SK-N-SH (cell line): ENCODE data around the gene ZNF438.

Experiments used
- EP300 ChIP-seq, 2 experiments: IDR thresholded peaks; 2 replicates each; pipeline versions ENCODE4 v1.4.0 to v1.6.1; 2012; ENCODE audit warnings: borderline replicate concordance in 1 of 2, low read depth in 1 of 2, low read length in 1 of 2
- EZH2phosphoT487 ChIP-seq: fragments of 200-600 bp; sonication (generic); IDR thresholded peaks from 2 replicates; pipeline ENCODE4 v1.6.1; 2017; ENCODE audit warnings: low read depth, mixed run types, mild to moderate bottlenecking, antibody characterized with exemption, moderate library complexity, borderline replicate concordance
- RCOR1 ChIP-seq: fragments of 150-350 bp; IDR thresholded peaks from 2 replicates; pipeline ENCODE4 v1.6.1; 2017; ENCODE audit warnings: antibody characterized with exemption, low read length
- RFX5 ChIP-seq: IDR thresholded peaks from 2 replicates; pipeline ENCODE4 v1.6.1; 2012; ENCODE audit warnings: mild to moderate bottlenecking, improper control_type of control experiment, low read length
- TCF12 ChIP-seq: IDR thresholded peaks from 2 replicates; pipeline ENCODE4 v1.4.0; 2012
- TEAD4 ChIP-seq: IDR thresholded peaks from 2 replicates; pipeline ENCODE4 v1.4.0; 2012; ENCODE audit warnings: mild to moderate bottlenecking, borderline replicate concordance; ENCODE audit not compliant: insufficient read depth
- TF ChIP-seq, protein P1 (sequence below): IDR thresholded peaks from 2 replicates; pipeline ENCODE4; 2012
- TF ChIP-seq, protein P2 (sequence below): fragments of 200-600 bp; sonication (generic); IDR thresholded peaks from 2 replicates; pipeline ENCODE4 v1.6.1; 2017; ENCODE audit warnings: antibody characterized with exemption, mild to moderate bottlenecking, moderate library complexity
- TF ChIP-seq, protein P3 (sequence below): IDR thresholded peaks from 2 replicates; pipeline ENCODE4 v1.4.0; 2012; ENCODE audit warnings: low read depth, borderline replicate concordance
- TF ChIP-seq, protein P4 (sequence below): IDR thresholded peaks from 2 replicates; pipeline ENCODE4 v1.4.0; 2012; ENCODE audit warnings: low read depth, borderline replicate concordance

DNA sequence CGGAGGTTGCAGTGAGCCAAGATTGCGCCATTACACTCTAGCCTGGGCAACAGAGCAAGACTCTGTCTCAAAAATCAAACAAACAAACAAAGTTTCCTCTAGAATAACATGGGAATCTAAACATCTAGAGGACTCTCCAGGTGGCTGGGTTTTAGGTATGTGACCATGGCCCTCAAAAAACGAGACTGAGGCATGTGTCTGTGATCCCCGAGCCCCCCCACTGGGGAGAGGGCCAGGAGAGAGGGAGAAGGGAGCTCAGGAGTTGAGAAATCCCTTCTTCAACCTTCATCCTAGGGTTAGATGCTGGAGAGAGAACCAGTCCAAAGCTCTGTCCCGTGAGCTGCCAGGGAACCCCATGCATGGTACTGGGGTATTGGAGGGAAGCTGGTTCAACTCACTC, 214.1 kb downstream of the ZNF438 start:
- TF ChIP-seq, protein P1, sequence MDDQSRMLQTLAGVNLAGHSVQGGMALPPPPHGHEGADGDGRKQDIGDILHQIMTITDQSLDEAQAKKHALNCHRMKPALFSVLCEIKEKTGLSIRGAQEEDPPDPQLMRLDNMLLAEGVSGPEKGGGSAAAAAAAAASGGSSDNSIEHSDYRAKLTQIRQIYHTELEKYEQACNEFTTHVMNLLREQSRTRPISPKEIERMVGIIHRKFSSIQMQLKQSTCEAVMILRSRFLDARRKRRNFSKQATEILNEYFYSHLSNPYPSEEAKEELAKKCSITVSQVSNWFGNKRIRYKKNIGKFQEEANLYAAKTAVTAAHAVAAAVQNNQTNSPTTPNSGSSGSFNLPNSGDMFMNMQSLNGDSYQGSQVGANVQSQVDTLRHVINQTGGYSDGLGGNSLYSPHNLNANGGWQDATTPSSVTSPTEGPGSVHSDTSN: no peak
- TF ChIP-seq, protein P2, sequence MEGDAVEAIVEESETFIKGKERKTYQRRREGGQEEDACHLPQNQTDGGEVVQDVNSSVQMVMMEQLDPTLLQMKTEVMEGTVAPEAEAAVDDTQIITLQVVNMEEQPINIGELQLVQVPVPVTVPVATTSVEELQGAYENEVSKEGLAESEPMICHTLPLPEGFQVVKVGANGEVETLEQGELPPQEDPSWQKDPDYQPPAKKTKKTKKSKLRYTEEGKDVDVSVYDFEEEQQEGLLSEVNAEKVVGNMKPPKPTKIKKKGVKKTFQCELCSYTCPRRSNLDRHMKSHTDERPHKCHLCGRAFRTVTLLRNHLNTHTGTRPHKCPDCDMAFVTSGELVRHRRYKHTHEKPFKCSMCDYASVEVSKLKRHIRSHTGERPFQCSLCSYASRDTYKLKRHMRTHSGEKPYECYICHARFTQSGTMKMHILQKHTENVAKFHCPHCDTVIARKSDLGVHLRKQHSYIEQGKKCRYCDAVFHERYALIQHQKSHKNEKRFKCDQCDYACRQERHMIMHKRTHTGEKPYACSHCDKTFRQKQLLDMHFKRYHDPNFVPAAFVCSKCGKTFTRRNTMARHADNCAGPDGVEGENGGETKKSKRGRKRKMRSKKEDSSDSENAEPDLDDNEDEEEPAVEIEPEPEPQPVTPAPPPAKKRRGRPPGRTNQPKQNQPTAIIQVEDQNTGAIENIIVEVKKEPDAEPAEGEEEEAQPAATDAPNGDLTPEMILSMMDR: no peak
- no peak for TF ChIP-seq EP300 (IDR thresholded peaks at IDR 0.05; ENCODE audit: borderline replicate concordance in 1 of 2, low read depth in 1 of 2, low read length in 1 of 2)
- TF ChIP-seq, protein P3, sequence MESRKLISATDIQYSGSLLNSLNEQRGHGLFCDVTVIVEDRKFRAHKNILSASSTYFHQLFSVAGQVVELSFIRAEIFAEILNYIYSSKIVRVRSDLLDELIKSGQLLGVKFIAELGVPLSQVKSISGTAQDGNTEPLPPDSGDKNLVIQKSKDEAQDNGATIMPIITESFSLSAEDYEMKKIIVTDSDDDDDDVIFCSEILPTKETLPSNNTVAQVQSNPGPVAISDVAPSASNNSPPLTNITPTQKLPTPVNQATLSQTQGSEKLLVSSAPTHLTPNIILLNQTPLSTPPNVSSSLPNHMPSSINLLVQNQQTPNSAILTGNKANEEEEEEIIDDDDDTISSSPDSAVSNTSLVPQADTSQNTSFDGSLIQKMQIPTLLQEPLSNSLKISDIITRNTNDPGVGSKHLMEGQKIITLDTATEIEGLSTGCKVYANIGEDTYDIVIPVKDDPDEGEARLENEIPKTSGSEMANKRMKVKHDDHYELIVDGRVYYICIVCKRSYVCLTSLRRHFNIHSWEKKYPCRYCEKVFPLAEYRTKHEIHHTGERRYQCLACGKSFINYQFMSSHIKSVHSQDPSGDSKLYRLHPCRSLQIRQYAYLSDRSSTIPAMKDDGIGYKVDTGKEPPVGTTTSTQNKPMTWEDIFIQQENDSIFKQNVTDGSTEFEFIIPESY: no peak
- TF ChIP-seq, protein P4, sequence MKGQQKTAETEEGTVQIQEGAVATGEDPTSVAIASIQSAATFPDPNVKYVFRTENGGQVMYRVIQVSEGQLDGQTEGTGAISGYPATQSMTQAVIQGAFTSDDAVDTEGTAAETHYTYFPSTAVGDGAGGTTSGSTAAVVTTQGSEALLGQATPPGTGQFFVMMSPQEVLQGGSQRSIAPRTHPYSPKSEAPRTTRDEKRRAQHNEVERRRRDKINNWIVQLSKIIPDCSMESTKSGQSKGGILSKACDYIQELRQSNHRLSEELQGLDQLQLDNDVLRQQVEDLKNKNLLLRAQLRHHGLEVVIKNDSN: no peak
- TF ChIP-seq EZH2phosphoT487: no peak
- no peak for TF ChIP-seq TCF12
- no peak for TF ChIP-seq RCOR1
- no peak for TF ChIP-seq TEAD4
- no peak for TF ChIP-seq RFX5
